GM19351 (cell line): Measurements from ENCODE around the gene PHLDB2.

Source experiments
- ATAC-seq: cut with Tn5 transposase; IDR thresholded peaks from one replicate; pipeline ENCODE4 v1.9.1; 2021; ENCODE audit warnings: mild to moderate bottlenecking, moderate library complexity; ENCODE audit not compliant: unreplicated experiment

PHLDB2 gene

GRCh38 chr3:111986800-111987199 is 127.7 kb downstream of the PHLDB2 start:
- ATAC-seq = no peak

GRCh38 chr3:111989061-111989678 is 130.1 kb downstream of the PHLDB2 start:
- peak; percentile 96 for ATAC-seq

DNA sequence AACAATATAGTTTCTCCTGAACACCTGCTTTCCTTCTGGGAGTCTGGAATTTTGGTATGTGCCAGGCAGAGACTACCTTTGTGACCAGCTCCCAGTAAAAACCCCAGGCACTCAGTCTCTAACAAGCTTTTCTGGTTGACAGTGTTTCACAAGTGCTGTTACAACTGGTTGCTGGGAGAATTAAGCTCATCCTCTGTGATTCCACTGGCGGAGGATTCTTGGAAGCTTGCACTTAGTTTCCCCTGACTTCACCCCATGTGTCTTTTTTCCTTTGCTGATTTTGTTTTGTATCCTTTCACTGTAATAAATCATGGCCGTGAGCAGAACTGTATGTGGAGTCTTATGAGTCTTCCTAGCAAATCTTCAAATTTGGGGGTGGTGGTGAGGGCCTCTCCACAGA is 134.0 kb downstream of the PHLDB2 start:
- ATAC-seq = no peak

GRCh38 chr3:111998636-111999483 is 139.8 kb downstream of the PHLDB2 start, which contains the start of gene TAGLN3:
Gene TAGLN3 (plus strand): TSS chr3:111998922. CDS start chr3:111999423, 501 bp downstream.
- peak; percentile 36 for ATAC-seq

GRCh38 chr3:111999484-112000324 is 140.6 kb downstream of the PHLDB2 start:
- ATAC-seq = no peak

GRCh38 chr3:112000367-112000771 is 141.3 kb downstream of the PHLDB2 start:
- ATAC-seq = no peak

- ATAC-seq = no peak
Observed at GRCh38 chr3:112000966-112001365, 141.9 kb downstream of the PHLDB2 start.

- ATAC-seq = no peak
Observed at GRCh38 chr3:112001526-112001925, 142.5 kb downstream of the PHLDB2 start.

GRCh38 chr3:112002096-112002971 is 143.3 kb downstream of the PHLDB2 start:
- no peak for ATAC-seq

DNA sequence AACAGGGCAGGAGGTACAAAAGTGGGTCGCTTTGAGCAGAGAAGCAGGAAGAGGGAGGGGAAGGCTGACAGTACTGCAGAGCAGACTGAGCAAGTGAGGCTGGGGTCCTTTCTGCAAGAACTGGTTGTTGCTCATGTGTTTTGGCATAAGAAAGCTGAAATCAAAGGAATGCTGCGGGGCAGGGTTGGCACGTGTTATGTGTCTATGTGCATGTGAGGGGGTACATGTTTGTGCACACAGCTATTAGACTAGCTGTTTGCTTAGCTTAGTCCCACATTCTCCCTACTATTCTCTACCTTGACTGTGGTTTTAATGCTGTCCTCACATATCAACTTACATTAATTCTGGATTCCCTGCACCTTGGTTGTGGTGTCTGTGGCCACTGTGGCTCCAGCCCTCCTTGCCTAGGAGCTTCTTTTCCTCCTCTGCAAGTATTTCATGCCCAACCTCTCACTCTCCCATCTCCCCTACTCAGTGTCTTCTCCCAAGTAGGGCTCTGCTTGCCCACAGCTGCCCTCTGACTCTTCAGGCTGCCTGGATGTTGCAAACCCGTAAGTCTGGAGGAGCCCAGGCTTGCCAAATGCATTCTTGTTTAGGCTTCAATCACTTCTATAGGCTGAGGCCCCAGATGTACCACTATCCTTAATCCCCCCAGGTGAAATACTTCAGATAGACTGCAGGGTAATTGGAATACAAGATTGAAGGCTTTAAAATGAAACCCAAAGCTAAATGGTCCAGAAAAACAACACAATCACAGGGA is 144.4 kb downstream of the PHLDB2 start:
- ATAC-seq = no peak

GRCh38 chr3:112004187-112004586 is 145.1 kb downstream of the PHLDB2 start:
- no peak for ATAC-seq

GRCh38 chr3:112004669-112005068 is 145.6 kb downstream of the PHLDB2 start:
- ATAC-seq = no peak

DNA sequence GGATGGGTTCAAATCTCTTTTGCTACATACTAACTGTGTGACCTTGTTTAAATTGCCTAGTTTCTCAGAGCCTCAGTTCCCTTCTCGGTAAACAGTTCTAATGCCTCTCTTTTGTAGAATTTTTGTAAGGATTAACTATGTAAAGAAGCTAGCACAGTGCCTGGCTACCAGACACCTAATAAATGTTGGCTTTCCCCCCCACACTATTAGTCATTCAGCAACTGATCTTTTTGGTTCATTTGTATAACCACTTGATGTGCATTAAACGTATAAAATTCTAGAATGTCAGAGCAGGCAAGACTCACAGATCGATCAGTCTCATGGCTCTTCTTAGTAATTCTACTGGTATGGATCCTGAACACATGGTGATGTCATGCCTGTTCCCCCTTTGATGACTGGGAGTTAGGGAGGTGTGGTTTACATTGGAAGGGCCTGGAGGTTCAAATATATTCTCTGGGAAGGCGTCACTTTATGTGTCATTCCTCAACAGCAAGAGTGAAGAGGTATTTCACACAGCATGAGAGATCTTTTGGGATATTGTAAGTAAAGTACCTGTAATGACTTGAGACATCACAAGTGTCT is 146.1 kb downstream of the PHLDB2 start:
- ATAC-seq = no peak

DNA sequence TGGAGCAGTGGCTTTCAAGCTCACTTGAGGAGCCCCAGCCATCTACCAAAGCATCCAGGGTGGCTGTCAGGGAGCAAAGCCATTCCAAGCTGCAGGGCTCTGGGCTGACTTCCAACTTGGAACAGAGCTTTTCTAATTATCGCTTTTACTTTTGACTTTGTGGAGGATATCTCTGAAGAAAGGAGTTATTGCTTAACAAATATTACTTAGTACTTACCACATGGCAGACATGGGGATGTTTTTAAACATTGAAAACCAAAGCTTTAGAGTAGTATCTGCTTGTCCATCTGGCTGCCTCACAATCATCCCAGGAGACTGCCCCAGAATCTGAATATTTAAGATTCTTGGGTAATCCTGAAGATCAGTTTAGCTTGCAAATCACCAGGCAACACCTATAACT is 148.6 kb downstream of the PHLDB2 start:
- no peak for ATAC-seq

DNA sequence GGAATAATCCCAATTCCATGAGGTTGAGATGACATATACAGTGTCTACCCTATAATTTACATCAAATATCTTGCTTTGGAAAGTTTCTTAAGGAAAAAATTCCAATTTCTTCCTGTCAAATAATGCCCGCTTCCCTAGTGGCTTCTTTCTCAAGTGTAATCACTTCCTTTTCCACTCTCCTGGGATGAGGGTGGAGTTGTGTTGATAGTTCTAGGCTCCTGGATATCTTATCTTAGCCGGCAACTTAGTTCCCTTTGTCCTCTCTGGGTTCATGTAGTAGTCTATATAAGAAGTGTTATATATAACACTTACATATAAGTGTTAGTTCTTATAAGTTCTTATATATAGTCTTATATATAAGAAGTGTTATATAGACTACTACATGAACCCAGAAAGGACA is 150.6 kb downstream of the PHLDB2 start:
- no peak for ATAC-seq

- no peak for ATAC-seq
Observed at GRCh38 chr3:112010636-112011035, 151.6 kb downstream of the PHLDB2 start.

- no peak for ATAC-seq
Observed at GRCh38 chr3:112011376-112011940, 152.4 kb downstream of the PHLDB2 start.

DNA sequence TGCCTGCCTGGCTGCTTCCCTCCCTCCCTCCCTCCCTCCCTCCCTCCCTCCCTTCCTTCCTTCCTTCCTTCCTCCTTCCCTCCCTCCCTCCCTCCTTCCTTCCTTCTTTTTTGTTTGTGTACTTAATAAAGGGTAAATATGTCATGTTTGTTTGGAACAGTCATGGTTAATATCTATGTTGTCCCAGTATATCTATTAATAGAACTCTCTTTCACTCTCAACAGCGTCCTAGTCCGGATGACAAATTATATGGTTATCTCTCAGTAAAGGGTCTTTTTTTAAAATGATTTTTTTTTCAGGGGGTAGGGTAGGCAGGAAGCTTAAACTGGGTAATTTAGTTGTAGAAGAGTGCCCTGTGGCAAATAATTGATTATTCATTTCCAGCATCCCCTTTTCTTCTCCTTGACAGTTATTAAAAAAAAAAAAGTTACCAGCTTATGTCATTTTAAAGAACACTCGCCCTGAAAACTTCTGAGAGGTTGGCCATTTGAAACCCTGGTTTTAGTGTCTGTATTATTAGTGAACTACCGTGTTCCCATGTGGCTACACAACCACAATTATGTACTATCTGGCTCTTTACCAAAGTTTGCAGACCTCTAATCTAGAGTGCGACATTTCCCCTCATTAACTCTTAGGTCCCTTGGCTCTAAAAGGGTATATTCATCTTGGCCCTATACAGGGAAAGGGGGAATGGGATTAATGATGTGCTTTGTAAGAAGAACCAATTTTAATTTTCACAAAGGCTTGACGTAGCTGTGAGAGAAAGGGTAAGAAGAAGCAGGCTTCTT is 153.3 kb downstream of the PHLDB2 start:
- no peak for ATAC-seq
